AG09309 (cell line): Measurements from ENCODE around the gene GOLT1A.

Experiments
- DNase-seq: peaks from one replicate; pipeline ENCODE4 v3.0.0-alpha.2; 2010; ENCODE audit warnings: low read depth
- H3K4me3 ChIP-seq: 2 replicates; pipeline ENCODE4 v1.5.1; 2011; ENCODE audit warnings: mild to moderate bottlenecking, low read depth, low read length, moderate library complexity; ENCODE audit not compliant: control insufficient read depth
- CTCF ChIP-seq: IDR thresholded peaks from 2 replicates; pipeline ENCODE4 v1.5.1; 2011; ENCODE audit warnings: mild to moderate bottlenecking, low read depth, low read length, inconsistent platforms; ENCODE audit not compliant: insufficient read depth, control insufficient read depth; ENCODE audit errors: missing control alignments

The GOLT1A gene

GRCh38 chr1:204186597-204186996 is 27.2 kb downstream of the GOLT1A start:
- no peak for TF ChIP-seq CTCF
- H3K4me3 ChIP-seq, result no peak overlapping the region
- no peak for DNase-seq

GRCh38 chr1:204181116-204181515 is 32.7 kb downstream of the GOLT1A start:
- TF ChIP-seq CTCF, result no peak
- DNase-seq, result no peak
- H3K4me3 ChIP-seq, result no peak overlapping the region

- TF ChIP-seq CTCF, result no peak
- no peak for DNase-seq
- H3K4me3 ChIP-seq, result no peak overlapping the region
Observed at GRCh38 chr1:204180133-204180532, 33.7 kb downstream of the GOLT1A start.

GRCh38 chr1:204178487-204179281 is 35.1 kb downstream of the GOLT1A start:
- no peak for DNase-seq
- TF ChIP-seq CTCF, result no peak
- H3K4me3 ChIP-seq, result no peak overlapping the region

GRCh38 chr1:204177133-204177532 is 36.7 kb downstream of the GOLT1A start:
- DNase-seq, result no peak
- H3K4me3 ChIP-seq, result no peak overlapping the region
- TF ChIP-seq CTCF, result no peak

GRCh38 chr1:204176049-204176448 is 37.7 kb downstream of the GOLT1A start:
- TF ChIP-seq CTCF, result no peak
- DNase-seq, result no peak
- no peak overlapping the region for H3K4me3 ChIP-seq
